ENCODE results near the gene SUSD1.
"Not testable (repeated sequence)": the region's sequence is repeated elsewhere in the genome, so short reads cannot be mapped to it uniquely, and the experiment has no call there.

The SUSD1 gene

DNA sequence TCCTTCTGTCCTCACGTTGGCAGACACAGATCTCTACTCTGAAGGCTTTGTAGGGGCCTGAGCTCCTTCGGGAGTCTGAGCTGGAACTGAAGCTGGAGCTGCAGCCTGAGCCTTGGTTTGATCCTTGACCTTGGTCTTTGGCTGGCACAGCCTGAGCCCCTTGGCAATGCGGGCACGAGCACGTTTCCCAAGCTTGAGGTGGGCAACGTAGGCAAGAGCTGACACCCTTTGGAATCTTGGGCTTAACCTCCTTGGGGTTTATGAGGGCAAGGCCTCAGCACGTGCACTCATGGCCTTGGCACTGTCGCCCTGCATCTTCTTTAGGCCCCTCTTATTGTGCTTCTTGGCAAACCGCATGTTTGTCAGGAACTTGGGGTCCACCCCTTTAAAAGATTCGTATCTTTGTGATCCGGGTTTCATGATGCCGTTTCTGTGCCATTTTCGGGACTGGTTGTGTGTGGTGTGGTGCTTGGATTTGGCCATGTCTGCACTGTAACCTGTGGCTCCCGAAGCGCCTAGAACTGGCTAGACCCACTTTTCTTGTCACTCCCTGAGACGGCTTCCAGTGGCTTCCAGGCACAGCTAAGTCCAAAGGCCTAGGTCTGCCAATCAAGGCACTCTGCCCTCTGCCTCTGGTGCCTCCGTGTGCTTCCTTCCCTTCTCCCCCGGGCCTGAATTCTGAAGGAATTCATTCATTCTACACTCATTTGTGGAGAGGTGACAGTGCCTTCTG, 1.4 kb downstream of the SUSD1 start:
- DNase-seq = no peak

DNA sequence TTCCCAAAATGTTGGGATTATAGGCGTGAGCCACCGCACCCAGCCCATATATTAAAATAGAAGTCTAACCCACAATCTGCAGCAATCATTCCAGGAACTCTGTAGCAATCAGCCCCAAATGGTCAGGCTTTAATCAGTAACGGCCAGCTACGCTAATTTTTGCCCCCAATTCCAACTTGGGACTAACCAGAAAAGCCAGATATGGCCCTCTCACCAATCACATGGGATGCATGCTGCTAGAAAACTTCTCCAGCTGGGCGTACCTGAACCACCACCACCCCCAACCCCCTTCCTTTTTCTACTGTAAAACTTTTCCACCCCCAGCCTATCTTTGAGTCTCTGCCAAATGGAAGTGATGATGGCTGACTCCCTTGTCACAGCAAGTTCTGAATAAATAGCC, 4.1 kb downstream of the SUSD1 start:
- no peak for DNase-seq

DNA sequence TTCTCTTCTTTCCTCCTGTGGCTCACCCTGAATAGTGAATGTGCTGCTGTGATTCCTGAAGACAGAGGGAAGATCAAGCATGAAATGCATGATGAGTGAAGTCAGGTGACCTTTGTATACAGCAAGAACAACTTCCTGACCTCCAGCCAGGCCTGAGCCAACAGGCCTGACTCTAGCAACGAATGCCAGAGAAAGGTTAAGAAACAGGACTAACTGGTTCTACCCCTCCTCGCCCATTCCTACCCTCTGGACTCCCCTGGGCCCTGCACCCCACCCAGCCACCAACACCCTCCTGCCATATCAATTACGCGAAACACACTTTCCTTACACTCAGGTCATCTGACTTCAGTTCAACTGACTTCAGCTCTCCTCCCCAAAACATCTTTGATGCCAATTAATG, 4.9 kb downstream of the SUSD1 start:
- no peak for DNase-seq

DNA sequence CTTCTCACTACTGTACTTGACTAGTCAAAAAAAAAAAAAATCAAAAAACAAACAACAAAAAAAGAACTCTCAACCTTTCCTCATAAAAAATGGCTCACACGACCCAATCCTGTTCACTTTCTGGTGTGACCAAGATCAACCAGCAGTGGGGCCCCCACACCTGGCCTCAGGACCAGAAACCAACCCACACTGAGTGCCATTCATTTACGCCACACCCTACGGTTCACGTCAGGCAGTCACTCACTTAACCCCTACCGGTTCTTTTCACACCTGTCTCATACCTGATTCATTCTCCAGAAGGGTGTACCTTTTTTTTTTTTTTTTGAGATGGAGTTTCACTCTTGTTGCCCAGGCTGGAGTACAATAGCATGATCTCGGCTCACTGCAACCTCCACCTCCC, 5.7 kb downstream of the SUSD1 start:
- DNase-seq = no peak

DNA sequence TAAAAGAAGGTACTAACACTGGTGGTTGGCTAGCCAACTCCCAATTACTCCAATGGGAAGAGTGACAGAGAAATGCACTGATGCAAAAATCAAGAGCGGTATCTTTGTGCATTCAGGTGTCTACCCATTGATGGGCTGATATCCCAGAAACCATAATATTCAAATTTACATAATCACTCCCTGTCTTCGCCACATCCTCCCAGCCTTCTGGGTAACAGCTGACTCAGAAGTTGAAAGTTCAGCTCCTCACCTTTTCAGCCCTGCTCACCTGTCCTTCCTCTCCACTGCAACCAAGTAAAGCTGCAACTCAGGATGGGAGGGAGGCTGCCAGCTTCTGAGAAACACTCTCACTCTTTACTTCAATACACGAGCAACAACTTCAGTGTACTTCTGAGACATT, 6.9 kb downstream of the SUSD1 start:
- DNase-seq = no peak

DNA sequence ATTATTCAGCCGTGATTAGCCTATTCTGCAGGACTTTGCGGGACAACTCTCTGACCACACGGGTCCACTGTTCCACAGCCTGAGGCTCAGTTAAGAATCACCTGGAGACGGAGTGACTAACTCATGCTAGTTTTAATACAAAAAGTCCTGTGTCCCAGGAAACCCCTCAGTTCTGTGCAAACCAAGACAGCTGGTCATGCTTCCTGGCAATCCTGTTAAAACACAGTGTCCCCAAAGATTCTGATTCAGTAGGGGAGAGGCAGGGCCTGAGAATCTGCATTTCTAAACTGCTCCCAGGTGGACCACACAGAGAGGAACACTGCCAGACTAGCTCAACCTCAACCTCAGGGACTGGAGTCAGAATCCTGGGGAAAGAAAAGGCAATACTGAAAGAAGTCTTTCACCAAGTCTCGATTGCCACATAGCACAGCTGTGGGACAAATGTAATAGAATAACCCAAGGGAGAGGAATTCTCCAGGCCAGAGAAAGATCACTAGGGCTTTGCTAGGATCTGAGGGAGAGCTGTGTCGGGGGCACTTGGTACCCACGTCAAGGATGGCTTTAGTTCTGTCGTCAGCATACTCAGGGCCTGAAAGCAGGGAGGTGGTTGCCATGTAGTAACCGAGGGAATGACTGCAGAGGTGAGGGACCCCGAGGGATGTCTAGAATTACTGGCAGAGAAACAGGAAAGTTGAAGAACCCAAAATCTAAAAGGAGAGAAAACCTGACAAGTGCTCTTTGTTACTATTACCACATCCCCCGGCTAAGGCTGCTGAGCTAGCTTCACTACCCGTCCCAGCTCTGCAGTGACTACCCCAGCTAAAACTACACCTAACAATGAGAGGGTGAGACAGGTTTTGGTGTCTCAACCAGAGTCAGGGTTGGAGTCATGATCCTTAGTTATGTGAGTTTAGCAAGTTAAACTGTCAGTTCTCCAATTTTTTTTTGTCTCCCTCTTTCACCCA, 8.6 kb downstream of the SUSD1 start:
- no peak for DNase-seq

DNA sequence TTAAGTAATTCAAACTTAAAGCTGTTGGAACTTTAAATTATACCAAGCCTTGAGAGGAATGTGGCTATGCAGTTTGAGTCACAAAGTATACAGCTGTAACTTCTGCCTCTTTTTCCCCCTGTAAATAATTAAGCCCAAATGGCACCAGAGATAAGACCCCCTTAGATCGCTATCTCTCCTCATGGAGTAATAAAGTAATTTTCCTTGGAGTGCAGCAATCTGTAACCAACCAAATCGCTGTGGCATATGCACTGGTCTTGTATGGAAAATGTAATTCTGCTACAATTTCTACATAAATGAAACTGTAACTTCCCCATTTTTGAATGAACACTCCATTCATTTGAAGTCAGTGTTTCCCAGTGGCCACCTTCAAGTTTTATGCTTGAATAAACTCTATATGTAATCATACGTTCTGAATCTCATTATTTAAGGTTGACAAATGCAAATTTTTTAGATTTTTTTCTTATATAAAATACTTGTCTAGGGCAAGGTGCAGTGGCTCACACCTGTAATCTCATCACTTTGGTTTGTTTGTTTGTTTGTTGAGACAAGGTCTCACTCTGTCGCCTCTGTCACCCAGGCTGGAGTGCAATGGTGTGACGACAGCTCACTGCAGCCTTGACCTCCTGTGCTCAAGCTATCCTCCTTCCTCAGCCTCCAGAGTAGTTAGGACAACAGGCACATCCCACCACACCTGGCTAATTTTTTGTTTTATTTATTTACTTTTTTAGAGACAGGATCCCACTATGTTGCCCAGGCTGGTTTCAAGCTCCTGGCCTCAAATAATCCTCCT, 12.3 kb downstream of the SUSD1 start:
- DNase-seq = no peak

DNA sequence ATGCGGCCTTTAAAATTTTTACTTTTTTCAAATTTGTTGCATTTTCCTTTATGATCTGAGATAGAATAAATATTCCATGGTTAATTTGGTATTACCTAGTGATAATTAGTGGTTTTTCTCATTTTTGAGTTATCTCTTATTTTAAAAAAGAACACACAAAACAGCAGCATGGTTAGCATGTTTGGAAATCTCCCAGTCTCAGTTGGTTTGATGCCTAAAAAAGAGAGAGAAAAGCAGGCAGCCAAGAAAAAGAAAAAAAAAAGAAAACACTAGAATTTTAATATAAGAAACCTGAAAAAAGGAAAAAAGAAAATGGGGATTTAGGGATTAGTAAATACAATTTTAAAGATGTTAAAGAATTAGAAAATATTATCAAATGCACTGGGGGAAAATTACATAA, 15.3 kb downstream of the SUSD1 start:
- DNase-seq = no peak

DNA sequence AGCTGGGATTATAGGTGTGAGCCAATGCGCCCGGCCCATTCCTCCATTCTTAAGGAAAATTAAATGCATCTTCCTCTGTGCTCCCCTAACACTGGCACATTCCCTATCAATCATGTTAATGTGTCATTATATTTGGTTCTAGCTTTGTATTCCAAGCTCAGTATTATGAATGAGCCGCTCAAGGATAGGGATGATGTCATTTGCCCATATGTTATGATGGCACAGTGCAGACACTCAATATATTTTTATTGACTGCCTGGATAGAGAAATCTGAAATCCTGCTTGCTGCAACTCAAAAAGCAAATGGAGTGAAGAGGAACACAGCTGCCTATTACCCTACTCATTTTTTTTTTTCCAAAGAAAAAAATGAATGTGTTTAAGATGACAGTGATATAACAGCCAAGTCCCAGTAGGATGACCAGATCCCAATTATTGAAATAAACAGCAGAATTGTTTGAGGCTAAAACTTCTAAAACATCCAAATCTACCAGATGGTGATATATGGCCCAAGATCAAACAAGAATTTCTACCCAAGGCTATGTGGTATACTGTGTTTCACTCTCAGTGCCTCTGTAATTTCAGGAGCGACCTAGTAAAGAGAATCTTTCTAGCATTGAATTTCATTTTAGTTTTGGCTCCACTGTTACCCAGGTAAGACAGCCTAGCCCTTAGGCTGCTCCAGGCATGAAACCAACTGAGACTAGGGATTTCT, 16.3 kb downstream of the SUSD1 start:
- DNase-seq = no peak

DNA sequence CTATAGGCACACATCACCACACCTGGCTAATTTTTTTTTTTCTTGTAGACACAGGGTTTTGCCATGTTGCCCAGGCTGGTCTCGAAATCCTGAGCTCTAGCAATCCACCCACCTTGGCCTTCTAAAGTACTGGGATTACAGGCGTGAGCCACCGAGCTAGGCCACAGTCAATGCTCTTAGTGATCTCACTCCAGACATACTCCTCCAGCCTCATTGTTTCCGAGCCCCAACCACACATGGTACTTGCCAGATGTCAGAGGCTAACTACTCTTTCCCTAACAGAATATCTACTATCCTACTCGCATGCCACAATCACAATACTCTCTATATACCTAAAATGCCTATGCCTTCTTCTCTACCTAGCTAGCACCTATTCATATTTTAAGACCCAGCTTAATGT, 17.1 kb downstream of the SUSD1 start:
- DNase-seq = no peak

DNA sequence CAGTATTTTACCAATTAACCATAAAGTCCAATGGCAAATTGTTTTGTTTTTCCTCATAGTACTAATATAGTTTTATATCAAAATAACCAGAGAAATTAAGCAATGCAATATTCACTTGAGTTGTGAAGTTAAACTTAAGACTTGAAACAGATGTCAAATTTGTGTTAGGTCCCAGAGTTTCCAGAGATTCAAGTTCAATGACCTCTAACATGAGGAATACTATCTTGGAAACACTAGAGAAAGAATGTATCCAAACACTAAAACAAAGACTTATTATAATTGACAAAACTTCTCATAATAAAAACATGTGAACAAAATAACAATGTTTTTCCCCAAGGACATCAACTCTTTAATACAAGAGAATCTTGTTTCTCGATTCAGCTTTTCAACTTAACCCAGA, 18.0 kb downstream of the SUSD1 start:
- DNase-seq = no peak

DNA sequence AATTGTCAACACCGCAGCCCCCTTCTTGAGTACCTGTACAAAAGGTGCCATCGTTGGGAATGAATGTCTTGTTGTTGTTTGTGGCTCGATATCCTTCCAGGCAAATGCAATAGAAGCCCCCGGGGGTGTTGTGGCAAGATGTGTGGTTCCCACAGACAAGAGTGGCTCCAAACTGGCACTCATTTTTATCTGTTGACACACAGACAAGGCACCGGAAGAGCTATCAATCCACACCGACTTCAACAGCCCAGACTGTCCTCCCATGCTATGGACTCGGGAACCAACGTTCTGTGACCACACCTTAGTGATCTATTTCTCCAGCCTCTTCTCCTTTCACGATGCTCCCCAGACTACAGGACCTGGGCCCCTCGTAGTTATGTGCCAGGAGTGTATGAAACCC, 25.9 kb downstream of the SUSD1 start:
- no peak for DNase-seq

DNA sequence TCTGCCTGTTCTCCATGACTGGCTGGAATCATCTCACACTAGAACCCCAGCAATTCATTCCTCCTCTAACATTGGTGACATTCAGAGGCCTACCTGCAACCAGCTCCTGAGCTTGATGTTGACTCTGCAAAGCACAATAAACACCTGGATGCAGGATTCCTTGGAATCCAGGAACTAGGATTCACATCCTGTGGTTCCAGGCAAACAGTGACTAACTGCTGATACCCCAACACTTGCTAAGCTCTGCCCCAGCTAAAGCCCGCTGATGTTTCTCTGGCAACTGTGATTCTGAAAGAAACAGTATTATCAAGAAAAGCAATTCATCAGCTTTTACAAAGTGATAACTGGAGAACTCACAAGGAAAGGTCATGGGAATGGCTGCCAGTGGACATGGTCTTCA, 29.2 kb downstream of the SUSD1 start:
- no peak for DNase-seq

DNA sequence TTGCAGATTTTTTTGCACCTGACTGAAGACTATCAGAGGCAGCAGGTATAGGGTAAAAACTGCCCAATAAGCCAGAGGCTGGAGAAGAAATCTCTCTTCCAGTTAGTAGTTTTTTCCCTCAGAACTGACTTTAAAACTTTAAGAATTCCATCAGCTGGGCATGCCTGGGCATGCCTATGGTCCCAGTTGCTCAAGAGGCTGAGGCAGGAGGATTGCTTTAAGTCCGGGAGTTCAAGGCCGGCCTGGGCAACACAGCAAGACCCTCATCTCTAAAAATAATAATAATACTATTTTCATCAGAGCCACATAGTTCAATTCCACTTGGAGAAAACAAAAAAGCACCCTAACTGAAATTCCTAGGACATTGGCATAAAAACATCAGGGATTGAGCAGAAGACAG, 30.3 kb downstream of the SUSD1 start:
- no peak for DNase-seq

DNA sequence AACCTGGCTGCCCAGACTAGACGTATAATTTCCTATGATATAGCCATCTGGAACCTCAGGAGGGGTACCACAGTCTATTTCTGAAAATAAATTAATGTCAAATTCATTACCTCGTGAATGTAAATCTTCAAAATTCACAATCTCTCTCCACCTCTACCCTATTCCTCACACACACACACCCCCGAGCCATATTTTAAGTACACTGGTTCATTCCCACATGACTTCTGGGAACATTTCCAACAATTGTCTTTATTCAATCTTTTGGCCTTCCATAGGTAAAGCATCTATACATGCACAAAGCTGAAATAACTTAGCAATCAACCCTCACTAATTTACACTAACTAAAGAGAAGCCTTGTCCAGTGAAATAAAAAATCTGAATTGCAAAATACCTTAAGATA, 32.7 kb downstream of the SUSD1 start:
- DNase-seq = no peak

DNA sequence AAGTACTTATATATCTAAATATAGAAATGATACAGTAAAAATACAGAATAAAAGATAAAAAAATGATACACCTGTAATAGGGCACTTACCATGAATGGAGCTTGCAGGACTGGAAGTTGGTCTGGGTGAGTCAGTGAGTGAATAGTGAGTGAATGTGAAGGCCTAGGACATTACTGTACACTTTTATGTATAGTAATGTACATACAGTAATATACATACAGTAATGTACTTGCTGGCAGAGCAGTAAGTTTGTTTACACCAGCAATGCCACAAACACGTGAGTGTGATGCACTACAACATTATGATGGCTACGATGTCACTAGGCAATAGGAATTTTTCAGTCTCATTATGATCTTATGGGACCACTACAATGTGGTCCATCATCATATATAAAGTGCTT, 34.2 kb downstream of the SUSD1 start:
- DNase-seq = no peak

DNA sequence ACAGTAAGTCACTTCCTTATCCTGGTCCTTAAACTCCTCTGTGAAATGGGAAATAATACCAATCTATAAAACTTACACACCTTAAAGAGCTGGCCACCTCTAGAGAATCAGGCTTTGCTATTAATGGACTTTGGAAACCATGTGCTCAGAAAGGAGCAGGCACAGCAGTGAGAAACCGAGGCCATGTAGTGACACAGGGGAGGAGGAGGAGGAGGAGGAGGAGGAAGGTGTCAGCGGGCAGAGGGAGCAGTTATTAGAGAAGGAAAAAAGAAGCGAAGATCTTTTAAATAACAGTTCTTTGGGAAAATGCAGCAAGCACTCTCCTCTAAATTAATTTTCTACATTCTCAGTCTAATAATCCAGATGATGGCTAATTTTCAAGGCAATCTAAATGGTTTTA, 38.0 kb downstream of the SUSD1 start:
- no peak for DNase-seq

DNA sequence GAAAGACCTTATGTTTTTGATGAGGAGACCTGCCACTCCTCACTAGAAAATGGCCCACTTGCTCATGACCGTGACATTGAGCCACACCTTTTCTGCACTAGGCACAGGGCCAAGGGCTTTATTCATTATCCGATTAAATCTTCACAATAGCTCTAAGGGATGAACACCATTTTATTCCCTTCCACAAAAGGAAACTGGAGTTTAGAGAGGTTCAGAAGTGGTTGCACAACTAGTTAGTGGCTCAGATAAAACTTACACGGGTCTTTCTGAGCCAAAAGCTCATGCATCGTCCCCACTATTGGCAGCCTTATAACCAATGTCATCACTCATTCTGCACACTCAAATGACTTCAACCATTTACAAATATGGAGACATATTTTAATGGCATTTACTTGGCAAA, 39.4 kb downstream of the SUSD1 start:
- DNase-seq = no peak

DNA sequence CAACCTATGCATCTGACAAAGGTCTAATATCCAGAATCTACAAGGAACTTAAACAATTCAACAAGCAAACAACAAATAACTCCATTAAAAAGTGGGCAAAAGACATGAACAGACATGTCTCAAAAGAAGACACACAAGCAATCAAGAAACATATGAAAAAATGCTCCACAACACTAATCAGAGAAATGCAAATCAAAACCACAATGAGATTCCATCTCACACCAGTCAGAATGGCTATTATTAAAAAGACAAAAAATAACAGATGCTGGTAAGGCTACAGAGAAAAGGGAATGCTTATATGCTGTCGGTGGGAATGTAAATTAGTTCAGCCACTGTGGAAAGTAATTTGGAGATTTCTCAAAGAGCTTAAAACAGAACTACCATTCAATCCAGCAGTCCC, 41.3 kb downstream of the SUSD1 start:
- not testable (repeated sequence) for DNase-seq

DNA sequence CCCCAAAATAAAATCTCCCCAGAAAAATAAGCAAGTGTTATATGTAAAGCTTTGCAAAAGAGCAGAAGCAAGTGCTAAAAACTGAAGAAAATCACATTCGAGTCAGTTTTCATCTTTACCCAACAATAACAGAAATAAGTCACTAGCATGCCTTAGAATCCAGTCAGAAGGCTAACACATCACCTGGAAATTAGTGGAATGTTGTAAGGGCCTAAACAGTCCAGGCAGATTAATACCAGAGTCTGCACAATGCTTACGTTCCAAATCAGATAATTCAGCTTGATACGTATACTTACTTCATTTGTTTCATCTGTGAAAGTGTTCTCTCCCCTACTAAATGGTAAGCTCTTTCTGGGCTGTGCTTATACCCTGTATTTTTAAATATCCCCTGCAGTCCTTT, 42.7 kb downstream of the SUSD1 start:
- DNase-seq = no peak

DNA sequence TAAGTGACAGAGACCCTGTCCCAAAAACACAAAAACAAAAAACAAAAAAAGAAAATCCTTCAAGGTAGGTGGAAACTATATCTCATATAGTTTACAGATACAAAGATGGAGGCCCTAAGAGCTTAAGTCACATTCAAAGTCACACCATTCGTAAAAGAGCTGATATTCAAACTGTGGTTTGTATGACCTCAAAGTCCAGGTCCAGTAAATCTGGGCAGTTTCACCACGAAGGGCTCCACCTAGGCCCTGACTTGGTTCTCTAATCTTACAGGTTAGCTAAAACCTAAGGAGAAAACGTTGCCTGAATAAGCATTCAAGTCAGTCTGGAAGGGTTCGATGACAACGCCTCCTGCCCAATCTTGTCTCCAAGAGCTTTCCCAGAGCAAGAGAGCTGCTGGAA, 44.1 kb downstream of the SUSD1 start:
- DNase-seq = no peak

DNA sequence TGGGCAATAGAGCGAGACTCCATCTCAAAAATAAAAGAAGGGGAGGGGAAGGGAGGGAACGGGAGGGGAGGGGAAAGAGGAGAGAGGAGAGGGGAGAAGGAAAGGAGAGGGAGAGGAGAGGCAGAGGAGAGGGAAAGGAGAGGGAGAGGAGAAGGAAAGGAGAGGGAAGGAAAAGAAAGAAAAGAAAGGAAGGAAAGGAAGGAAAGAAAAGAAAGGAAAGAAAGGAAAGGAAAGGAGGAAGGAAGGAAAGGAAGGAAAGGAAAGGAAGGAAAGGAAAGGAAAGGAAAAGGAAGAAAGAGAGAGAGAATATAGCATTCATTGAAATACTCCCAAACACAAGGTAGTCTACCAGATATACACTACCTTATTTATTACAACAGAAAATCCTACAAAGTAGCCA, 44.8 kb downstream of the SUSD1 start:
- no peak for DNase-seq

DNA sequence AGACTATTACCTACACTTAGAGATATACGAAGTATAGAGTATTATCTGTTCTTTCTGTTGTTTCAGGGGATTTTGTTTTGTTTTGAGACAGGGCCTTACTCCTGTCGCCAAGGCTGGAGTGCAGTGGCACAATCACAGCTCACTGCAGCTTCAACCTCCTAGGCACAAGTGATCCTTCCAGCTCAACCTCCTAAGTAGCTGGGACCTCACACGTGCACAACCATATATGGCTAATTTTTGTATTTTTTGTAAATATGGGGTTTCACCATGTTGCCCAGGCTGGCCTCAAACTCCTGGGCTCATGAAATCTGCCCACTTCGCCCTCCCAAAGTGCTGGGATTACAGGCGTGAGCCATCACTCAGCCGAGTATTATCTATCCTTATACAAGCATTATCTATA, 45.9 kb downstream of the SUSD1 start:
- no peak for DNase-seq
